D721Med (cell line): Measurements from ENCODE around the gene KCNJ12.

Experiments
- DNase-seq: peaks from one replicate; pipeline ENCODE4 v3.0.0; 2011; ENCODE audit warnings: low spot score; ENCODE audit not compliant: insufficient read length
- FAIRE-seq: peaks from 2 replicates; lab custom pipeline; 2011; peaks lifted over from hg19 to GRCh38; lab: Jason Lieb, UNC
- TF ChIP-seq, protein P1 (sequence below): IDR thresholded peaks from 2 replicates; pipeline ENCODE4 v1.5.1; 2012; ENCODE audit warnings: mild to moderate bottlenecking, control low read depth; ENCODE audit not compliant: insufficient read depth; ENCODE audit errors: missing control alignments

KCNJ12 gene

DNA sequence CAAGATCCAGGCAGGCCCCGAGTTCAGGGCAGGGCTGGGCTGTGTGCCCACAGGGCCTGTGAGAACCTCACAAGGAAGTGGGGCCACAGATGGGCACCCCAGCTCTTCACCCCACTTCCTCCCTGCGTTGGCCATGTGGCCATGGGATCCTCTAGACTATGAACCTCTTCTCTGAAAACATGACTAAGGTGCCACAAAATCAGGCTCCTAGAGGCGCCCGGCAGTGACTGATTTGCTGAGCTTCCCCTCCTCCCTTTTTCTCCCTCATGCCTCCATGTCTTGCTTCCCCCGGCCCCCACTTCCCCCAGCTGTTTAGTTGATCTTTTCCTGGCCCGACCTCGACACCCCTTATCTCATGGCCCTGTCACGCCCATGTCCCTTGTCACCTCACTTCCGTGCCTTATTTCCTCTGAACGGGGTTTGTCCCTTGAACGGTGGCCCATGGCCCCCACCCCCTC is 87.1 kb downstream of the KCNJ12 start:
- FAIRE-seq, result no peak
- TF ChIP-seq, protein P1, sequence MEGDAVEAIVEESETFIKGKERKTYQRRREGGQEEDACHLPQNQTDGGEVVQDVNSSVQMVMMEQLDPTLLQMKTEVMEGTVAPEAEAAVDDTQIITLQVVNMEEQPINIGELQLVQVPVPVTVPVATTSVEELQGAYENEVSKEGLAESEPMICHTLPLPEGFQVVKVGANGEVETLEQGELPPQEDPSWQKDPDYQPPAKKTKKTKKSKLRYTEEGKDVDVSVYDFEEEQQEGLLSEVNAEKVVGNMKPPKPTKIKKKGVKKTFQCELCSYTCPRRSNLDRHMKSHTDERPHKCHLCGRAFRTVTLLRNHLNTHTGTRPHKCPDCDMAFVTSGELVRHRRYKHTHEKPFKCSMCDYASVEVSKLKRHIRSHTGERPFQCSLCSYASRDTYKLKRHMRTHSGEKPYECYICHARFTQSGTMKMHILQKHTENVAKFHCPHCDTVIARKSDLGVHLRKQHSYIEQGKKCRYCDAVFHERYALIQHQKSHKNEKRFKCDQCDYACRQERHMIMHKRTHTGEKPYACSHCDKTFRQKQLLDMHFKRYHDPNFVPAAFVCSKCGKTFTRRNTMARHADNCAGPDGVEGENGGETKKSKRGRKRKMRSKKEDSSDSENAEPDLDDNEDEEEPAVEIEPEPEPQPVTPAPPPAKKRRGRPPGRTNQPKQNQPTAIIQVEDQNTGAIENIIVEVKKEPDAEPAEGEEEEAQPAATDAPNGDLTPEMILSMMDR, result no peak
- DNase-seq, result no peak

DNA sequence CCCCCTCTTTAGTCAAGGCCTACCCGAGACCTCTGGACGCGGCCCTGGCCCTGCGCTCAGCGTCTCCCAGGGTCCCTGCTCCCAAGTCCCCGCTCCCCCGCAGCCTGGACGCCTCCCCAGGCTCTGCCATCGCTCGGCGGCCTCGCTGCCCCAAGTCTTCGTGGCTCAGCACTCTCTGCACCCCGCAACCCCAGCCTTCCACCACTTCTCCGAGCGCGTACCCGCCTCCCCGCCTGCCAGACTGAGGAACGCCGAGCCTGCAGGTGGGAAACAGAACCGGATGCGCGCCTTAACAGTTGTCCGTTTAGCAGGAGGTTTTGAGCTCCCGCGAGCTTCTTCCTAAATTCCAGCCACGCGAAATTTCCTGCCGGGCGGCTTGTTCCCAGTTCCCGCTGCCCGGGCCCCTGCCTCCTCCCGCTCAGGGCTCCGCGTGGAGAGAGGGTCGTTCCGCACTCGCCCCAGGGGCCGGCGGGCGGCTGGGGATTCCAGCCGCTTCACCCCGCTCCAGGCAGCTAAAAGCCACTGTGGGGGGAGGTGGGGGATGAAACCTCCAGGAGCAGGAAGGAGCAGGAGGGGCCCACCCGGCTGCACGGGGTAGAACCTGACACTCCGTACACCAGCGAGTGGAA is 87.7 kb downstream of the KCNJ12 start:
- TF ChIP-seq, protein P1, result no peak
- no peak for FAIRE-seq
- DNase-seq, result no peak

GRCh38 chr17:21464611-21465021 is 88.5 kb downstream of the KCNJ12 start:
- no peak for DNase-seq

DNA sequence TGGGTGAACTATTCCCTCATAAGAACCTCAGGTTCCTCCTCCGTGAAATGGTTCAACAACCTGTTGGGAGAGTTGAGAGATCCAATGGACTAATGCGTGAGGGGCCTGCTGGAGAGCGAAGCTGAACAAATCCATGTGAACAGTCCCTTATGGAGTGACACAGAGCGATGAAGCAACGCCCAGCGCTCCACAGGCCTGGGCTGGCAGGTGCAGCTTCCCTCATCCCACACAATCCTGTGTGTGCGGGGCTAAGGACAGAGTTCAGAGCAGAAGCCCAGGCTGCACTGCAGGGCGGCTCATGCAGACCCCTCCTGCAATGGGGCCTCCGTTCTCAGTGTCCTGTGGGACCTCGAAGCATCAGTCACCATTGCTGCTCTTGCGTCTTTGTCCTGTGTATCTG is 90.4 kb downstream of the KCNJ12 start:
- TF ChIP-seq, protein P1, result no peak
- no peak for DNase-seq
- FAIRE-seq, result no peak

More at GRCh38 chr17:21464611-21465021, 88.5 kb downstream of the KCNJ12 start:
- TF ChIP-seq, protein P1, result no peak
- no peak for FAIRE-seq

- TF ChIP-seq, protein P1, result no peak
- DNase-seq, result no peak
- FAIRE-seq, result no peak
These were observed 91.0 kb downstream of the KCNJ12 start for GRCh38 chr17:21467196-21467595.

DNA sequence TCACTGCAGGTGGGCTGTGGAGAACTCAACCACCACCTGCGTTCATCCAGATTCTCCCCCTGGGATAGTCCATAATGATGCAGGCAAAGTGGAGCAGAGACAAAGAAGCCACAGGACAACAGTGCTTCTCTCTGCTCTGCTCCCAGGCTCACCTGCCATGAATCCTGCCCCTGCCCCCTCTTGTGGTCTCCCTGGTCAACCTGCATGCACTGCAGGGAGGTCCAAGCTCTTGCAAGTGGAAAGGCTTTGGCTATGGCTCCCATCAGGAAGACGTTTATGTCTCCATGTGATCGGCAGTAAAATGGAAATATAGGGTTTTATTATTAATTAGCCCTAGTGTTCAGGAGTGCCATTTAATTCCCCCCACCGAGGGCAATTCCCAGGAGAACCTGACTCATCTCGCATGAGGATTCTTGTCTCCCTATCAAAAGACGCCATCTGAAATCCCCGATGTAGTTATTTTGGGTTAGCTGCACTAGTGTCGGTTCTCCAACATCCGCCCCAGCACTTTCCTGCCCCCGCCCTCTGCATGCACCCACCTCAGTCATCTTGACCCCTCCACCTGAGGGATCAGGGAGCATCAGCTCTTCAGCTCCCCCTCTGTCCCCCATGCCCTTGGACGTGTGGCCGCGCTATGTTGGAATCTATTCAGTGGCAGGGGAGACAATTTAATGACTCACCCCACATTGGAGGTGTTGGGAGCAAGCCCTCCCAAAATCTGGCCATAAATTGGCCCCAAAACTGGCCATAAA is 91.8 kb downstream of the KCNJ12 start:
- TF ChIP-seq, protein P1, result no peak
- FAIRE-seq, result no peak
- no peak for DNase-seq
